CD4-positive, alpha-beta T cell (primary cell): ENCODE measurements around the gene PRRG2. TPM values are rescaled to one million over a fixed set of nuclear protein-coding genes. Genes with fewer than 3 reads are reported as not detected.

Source experiments
- ATAC-seq: fragments of 200-7000 bp; cut with Tn5 transposase; one replicate; pipeline ENCODE4 v1.10.0; 2022; ENCODE audit warnings: mild to moderate bottlenecking; ENCODE audit not compliant: poor library complexity
- CTCF ChIA-PET: fragments of 350-600 bp; sonication (Branson Sonifier 250); formaldehyde crosslinking; loops from one replicate; lab custom pipeline; 2021; ENCODE audit warnings: antibody characterized with exemption, inconsistent platforms; lab: Charles Lee
- POLR2A ChIA-PET: fragments of 350-600 bp; sonication (Branson Sonifier 250); formaldehyde crosslinking; loops from one replicate; lab custom pipeline; 2021; ENCODE audit warnings: antibody characterized with exemption, inconsistent platforms; lab: Charles Lee
- DNase-seq, 14 experiments: peaks; one replicate each; pipeline ENCODE4 v3.0.0-alpha.2; 2013 to 2020; ENCODE audit warnings: mixed read lengths in 2 of 14
- H3K27ac ChIP-seq, 2 donors: one replicate each; pipeline versions ENCODE4 v1.5.1 to v1.7.0; 2013; ENCODE audit warnings: low read length in 2 of 2, low read depth in 1 of 2, mild to moderate bottlenecking in 1 of 2
- H3K27me3 ChIP-seq, 2 experiments: 1 replicate in 1 of 2; 2 replicates in 1 of 2; pipeline versions ENCODE4 v1.6.1 to v1.7.0; 2013; ENCODE audit warnings: low read length in 2 of 2, control low read depth in 1 of 2, mild to moderate bottlenecking in 1 of 2, moderate library complexity in 1 of 2; ENCODE audit not compliant: insufficient read depth in 2 of 2, control insufficient read depth in 1 of 2
- H3K36me3 ChIP-seq: one replicate; pipeline ENCODE4 v1.6.1; 2013; ENCODE audit warnings: low read length, control low read depth; ENCODE audit not compliant: insufficient read depth
- H3K4me1 ChIP-seq: one replicate; pipeline ENCODE4 v1.6.1; 2013; ENCODE audit warnings: low read length, control low read depth; ENCODE audit not compliant: insufficient read depth
- H3K4me3 ChIP-seq: one replicate; pipeline ENCODE4 v1.5.1; 2013; ENCODE audit warnings: mild to moderate bottlenecking, low read length, moderate library complexity
- H3K9me3 ChIP-seq, 2 experiments: 1 replicate in 1 of 2; 2 replicates in 1 of 2; pipeline versions ENCODE4 v1.6.1 to v1.7.0; 2013; ENCODE audit warnings: low read length in 2 of 2, mild to moderate bottlenecking in 2 of 2, control low read depth in 1 of 2, moderate library complexity in 1 of 2; ENCODE audit not compliant: control insufficient read depth in 1 of 2, insufficient read depth in 1 of 2
- H3K27ac Mint-ChIP-seq: one replicate; pipeline ENCODE4 v1.8.0; 2020; ENCODE audit warnings: mixed read lengths
- H3K27me3 Mint-ChIP-seq: one replicate; pipeline ENCODE4 v1.8.0; 2021; ENCODE audit warnings: mixed read lengths
- H3K36me3 Mint-ChIP-seq: one replicate; pipeline ENCODE4 v1.8.0; 2021; ENCODE audit warnings: low read depth, mixed read lengths
- H3K4me1 Mint-ChIP-seq: one replicate; pipeline ENCODE4 v1.8.0; 2021; ENCODE audit warnings: low read depth, mixed read lengths
- H3K4me3 Mint-ChIP-seq: one replicate; pipeline ENCODE4 v1.8.0; 2020; ENCODE audit warnings: mild to moderate bottlenecking, mixed read lengths
- H3K9me3 Mint-ChIP-seq: one replicate; pipeline ENCODE4 v1.8.0; 2020; ENCODE audit warnings: mixed read lengths
- CTCF ChIP-seq: fragments of 200-600 bp; IDR thresholded peaks from one replicate; pipeline ENCODE4 v1.8.0; 2022; ENCODE audit warnings: antibody characterized with exemption, mild to moderate bottlenecking
- intact Hi-C, 2 experiments: fragments of 100-400 bp; cut with DNase I in 1 of 2; cut with micrococcal nuclease in 1 of 2; formaldehyde crosslinking; loops; one replicate each; pipeline versions ENCODE4 v1.15.1 to v1.9.0; 2023 to 2025; cut with DNase I, micrococcal nuclease
- total RNA-seq, 174 experiments: library from RNA in 2 of 174; stranded (reverse) in 2 of 174; gene quantifications; one replicate each; pipeline ENCODE4 v1.2.3 and lab custom pipeline; 2021 to 2026

PRRG2 gene
- total RNA-seq, 2 experiments from 2014 or later: 0.49 to 0.78 TPM

GRCh38 chr19:49596407-49596806, 15.3 kb downstream of the PRRG2 start:
- Histone ChIP-seq H3K27ac (no peak overlapping the region), H3K27me3 (no peaks in the 10 kb centered on the region), H3K4me3 (no peak overlapping the region), H3K9me3 (no peaks in the 10 kb centered on the region), H3K4me1 (peaks cover 27% of the 10 kb centered on the region), H3K36me3 (peaks cover 65% of the 10 kb centered on the region)
- intact Hi-C loops: no loop called here
- Mint-ChIP-seq H3K27ac (no peak overlapping the region), H3K4me1 (peaks cover 30% of the 10 kb centered on the region), H3K36me3 (peaks cover 61% of the 10 kb centered on the region), H3K27me3 (no peaks in the 10 kb centered on the region), H3K4me3 (no peak overlapping the region), H3K9me3 (no peaks in the 10 kb centered on the region)
- ChIA-PET POLR2A (interaction anchor here (1.0 to 1.8 kb wide), 3 partner anchors 44 to 101 kb away, joined by 3 to 6 read pairs (median 4); partner anchors contain the start of genes RRAS and SCAF1), CTCF (no interaction called here)
- TF ChIP-seq CTCF: no peak
- no peak for ATAC-seq
- no peak for DNase-seq

- no peaks in the 10 kb centered on the region for H3K27me3 ChIP-seq
- Mint-ChIP-seq H3K4me3 (no peak overlapping the region), H3K36me3 (peaks cover 62% of the 10 kb centered on the region), H3K9me3 (no peaks in the 10 kb centered on the region), H3K27ac (no peak overlapping the region), H3K27me3 (no peaks in the 10 kb centered on the region), H3K4me1 (peaks cover 33% of the 10 kb centered on the region)
- peaks cover 69% of the 10 kb centered on the region for H3K36me3 ChIP-seq
- ChIA-PET CTCF (interaction anchor here (0.6 kb wide), 1 partner anchor 199 kb away, joined by 4 read pairs; no protein-coding TSS in a partner anchor), POLR2A (interaction anchor here (1.7 to 1.8 kb wide), 2 partner anchors 43 to 45 kb away, joined by 4 to 6 read pairs; partner anchors contain the start of genes RRAS and SCAF1)
- ATAC-seq: no peak
- H3K9me3 ChIP-seq: no peaks in the 10 kb centered on the region
- H3K4me1 ChIP-seq: peaks cover 29% of the 10 kb centered on the region
- TF ChIP-seq CTCF: no peak
- no peak overlapping the region for H3K27ac ChIP-seq
- H3K4me3 ChIP-seq: no peak overlapping the region
- intact Hi-C loops: no loop called here
- no peak for DNase-seq
Observed at GRCh38 chr19:49596954-49597702, 16.0 kb downstream of the PRRG2 start.

GRCh38 chr19:49597703-49597974, 16.5 kb downstream of the PRRG2 start:
- no peak overlapping the region for H3K4me3 Mint-ChIP-seq
- CTCF ChIA-PET: no interaction called here
- no peaks in the 10 kb centered on the region for H3K27me3 Mint-ChIP-seq
- H3K4me1 Mint-ChIP-seq: peaks cover 30% of the 10 kb centered on the region
- Histone ChIP-seq H3K27me3 (no peaks in the 10 kb centered on the region), H3K36me3 (peaks cover 73% of the 10 kb centered on the region), H3K4me1 (peaks cover 26% of the 10 kb centered on the region), H3K4me3 (no peak overlapping the region), H3K27ac (no peak overlapping the region), H3K9me3 (no peaks in the 10 kb centered on the region)
- H3K36me3 Mint-ChIP-seq: peaks cover 62% of the 10 kb centered on the region
- no peaks in the 10 kb centered on the region for H3K9me3 Mint-ChIP-seq
- no peak overlapping the region for H3K27ac Mint-ChIP-seq
- POLR2A ChIA-PET: interaction anchor here (1.7 kb wide), 1 partner anchor 44 kb away, joined by 4 read pairs; the partner anchor contains the start of gene SCAF1
- ATAC-seq (no peak), DNase-seq (no peak)
- intact Hi-C loops: no loop called here
- no peak for TF ChIP-seq CTCF
